Measurements from ENCODE around the gene FAM43A. TPM values are rescaled to one million over a fixed set of nuclear protein-coding genes. Genes with fewer than 3 reads are reported as not detected.

FAM43A gene
- total RNA-seq, 1 donor from 2014 or later = 0.12 TPM

GRCh38 chr3:194725346-194725745 lies 39.7 kb downstream of the FAM43A start:
- peaks cover 26% of the 10 kb centered on the region for H3K27me3 Mint-ChIP-seq
- TF ChIP-seq, protein P1, sequence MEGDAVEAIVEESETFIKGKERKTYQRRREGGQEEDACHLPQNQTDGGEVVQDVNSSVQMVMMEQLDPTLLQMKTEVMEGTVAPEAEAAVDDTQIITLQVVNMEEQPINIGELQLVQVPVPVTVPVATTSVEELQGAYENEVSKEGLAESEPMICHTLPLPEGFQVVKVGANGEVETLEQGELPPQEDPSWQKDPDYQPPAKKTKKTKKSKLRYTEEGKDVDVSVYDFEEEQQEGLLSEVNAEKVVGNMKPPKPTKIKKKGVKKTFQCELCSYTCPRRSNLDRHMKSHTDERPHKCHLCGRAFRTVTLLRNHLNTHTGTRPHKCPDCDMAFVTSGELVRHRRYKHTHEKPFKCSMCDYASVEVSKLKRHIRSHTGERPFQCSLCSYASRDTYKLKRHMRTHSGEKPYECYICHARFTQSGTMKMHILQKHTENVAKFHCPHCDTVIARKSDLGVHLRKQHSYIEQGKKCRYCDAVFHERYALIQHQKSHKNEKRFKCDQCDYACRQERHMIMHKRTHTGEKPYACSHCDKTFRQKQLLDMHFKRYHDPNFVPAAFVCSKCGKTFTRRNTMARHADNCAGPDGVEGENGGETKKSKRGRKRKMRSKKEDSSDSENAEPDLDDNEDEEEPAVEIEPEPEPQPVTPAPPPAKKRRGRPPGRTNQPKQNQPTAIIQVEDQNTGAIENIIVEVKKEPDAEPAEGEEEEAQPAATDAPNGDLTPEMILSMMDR (IDR thresholded peaks at IDR 0.05; ENCODE audit: unreplicated experiment) = no peak
- H3K27ac Mint-ChIP-seq = no peak overlapping the region
- peaks cover 7% of the 10 kb centered on the region for H3K4me1 Mint-ChIP-seq (ENCODE audit: low read depth)
- no peaks in the 10 kb centered on the region for H3K9me3 Mint-ChIP-seq (ENCODE audit: low read depth)
- no peaks in the 10 kb centered on the region for H3K36me3 Mint-ChIP-seq (ENCODE audit: insufficient read depth)
- no peak overlapping the region for H3K4me3 Mint-ChIP-seq (ENCODE audit: low read depth)
- DNase-seq (ENCODE audit: low spot score, unreplicated experiment) = no peak

DNA sequence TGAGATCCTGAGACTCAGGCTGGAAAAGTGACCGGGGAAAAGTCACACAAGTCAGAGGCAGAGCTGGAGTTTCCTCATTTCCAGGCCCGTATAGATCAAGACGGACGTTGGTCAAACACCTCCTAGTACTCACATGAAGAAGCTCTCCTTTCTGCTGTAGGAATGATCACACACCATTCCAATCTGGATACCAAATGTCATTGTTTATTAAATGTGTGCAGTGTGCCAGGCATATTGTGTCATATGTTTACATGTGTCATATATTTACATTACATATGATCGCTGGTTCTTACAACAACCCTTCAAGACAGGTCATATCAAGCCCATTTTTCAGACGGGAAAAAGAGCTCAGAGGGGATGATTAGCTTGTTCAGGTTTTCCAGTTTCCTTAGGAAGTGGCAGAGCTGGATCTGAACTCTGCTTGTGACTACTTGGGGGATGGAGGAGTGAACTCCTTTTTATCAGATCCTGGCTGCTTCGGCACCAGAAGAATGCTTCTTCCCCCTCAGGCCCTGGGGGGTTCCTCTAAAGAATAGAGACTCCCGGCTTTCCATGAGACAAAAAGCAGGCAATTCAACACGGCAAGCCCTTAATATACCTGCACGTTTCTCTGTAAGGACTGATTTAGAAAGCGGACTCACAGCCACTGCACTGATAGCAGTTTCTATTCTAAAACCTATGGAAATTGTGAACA lies 41.9 kb downstream of the FAM43A start:
- H3K4me1 Mint-ChIP-seq (ENCODE audit: low read depth) = peaks cover 7% of the 10 kb centered on the region
- H3K9me3 Mint-ChIP-seq (ENCODE audit: low read depth) = no peaks in the 10 kb centered on the region
- no peak for DNase-seq (ENCODE audit: low spot score, unreplicated experiment)
- H3K27me3 Mint-ChIP-seq = peaks cover 30% of the 10 kb centered on the region
- TF ChIP-seq, protein P1 (IDR thresholded peaks at IDR 0.05; ENCODE audit: unreplicated experiment) = no peak
- no peak overlapping the region for H3K4me3 Mint-ChIP-seq (ENCODE audit: low read depth)
- no peak overlapping the region for H3K27ac Mint-ChIP-seq
- H3K36me3 Mint-ChIP-seq (ENCODE audit: insufficient read depth) = no peaks in the 10 kb centered on the region

GRCh38 chr3:194728986-194729385 lies 43.3 kb downstream of the FAM43A start:
- no peaks in the 10 kb centered on the region for H3K9me3 Mint-ChIP-seq (ENCODE audit: low read depth)
- H3K36me3 Mint-ChIP-seq (ENCODE audit: insufficient read depth) = no peaks in the 10 kb centered on the region
- H3K27ac Mint-ChIP-seq = no peak overlapping the region

GRCh38 chr3:194730365-194730764 lies 44.7 kb downstream of the FAM43A start:
- H3K27me3 Mint-ChIP-seq = peaks cover 22% of the 10 kb centered on the region
- H3K36me3 Mint-ChIP-seq (ENCODE audit: insufficient read depth) = no peaks in the 10 kb centered on the region
- TF ChIP-seq, protein P1 (IDR thresholded peaks at IDR 0.05; ENCODE audit: unreplicated experiment) = no peak
- no peak overlapping the region for H3K4me3 Mint-ChIP-seq (ENCODE audit: low read depth)
- H3K4me1 Mint-ChIP-seq (ENCODE audit: low read depth) = peaks cover 4% of the 10 kb centered on the region
- H3K27ac Mint-ChIP-seq = no peak overlapping the region
- DNase-seq (ENCODE audit: low spot score, unreplicated experiment) = no peak
- peaks cover 1% of the 10 kb centered on the region for H3K9me3 Mint-ChIP-seq (ENCODE audit: low read depth)

More at GRCh38 chr3:194728986-194729385, 43.3 kb downstream of the FAM43A start:
- H3K4me1 Mint-ChIP-seq (ENCODE audit: low read depth) = peaks cover 4% of the 10 kb centered on the region
- TF ChIP-seq, protein P1 (IDR thresholded peaks at IDR 0.05; ENCODE audit: unreplicated experiment) = no peak
- peaks cover 28% of the 10 kb centered on the region for H3K27me3 Mint-ChIP-seq
- DNase-seq (ENCODE audit: low spot score, unreplicated experiment) = no peak
- H3K4me3 Mint-ChIP-seq (ENCODE audit: low read depth) = no peak overlapping the region

- Mint-ChIP-seq H3K27me3 (peaks cover 18% of the 10 kb centered on the region), H3K4me3 (ENCODE audit: low read depth) (no peak overlapping the region)
Observed at GRCh38 chr3:194731506-194732073, 45.9 kb downstream of the FAM43A start.

More at GRCh38 chr3:194731506-194732073, 45.9 kb downstream of the FAM43A start:
- TF ChIP-seq, protein P1 (IDR thresholded peaks at IDR 0.05; ENCODE audit: unreplicated experiment) = no peak
- H3K27ac Mint-ChIP-seq = no peak overlapping the region
- peaks cover 3% of the 10 kb centered on the region for H3K9me3 Mint-ChIP-seq (ENCODE audit: low read depth)
- peaks cover 1% of the 10 kb centered on the region for H3K4me1 Mint-ChIP-seq (ENCODE audit: low read depth)
- no peak for DNase-seq (ENCODE audit: low spot score, unreplicated experiment)
- H3K36me3 Mint-ChIP-seq (ENCODE audit: insufficient read depth) = no peaks in the 10 kb centered on the region

Data from progenitor cell of endocrine pancreas (in vitro differentiated cells).